IPS-NIHi11 (cell line): ENCODE measurements around the gene PTPRC.
A peak's percentile ranks its signal among the peaks of the same experiment; 100 is the strongest.

Source experiments
- DNase-seq: peaks from one replicate; pipeline ENCODE4 v3.0.0; 2012; ENCODE audit warnings: mixed read lengths, low spot score

PTPRC gene

DNA sequence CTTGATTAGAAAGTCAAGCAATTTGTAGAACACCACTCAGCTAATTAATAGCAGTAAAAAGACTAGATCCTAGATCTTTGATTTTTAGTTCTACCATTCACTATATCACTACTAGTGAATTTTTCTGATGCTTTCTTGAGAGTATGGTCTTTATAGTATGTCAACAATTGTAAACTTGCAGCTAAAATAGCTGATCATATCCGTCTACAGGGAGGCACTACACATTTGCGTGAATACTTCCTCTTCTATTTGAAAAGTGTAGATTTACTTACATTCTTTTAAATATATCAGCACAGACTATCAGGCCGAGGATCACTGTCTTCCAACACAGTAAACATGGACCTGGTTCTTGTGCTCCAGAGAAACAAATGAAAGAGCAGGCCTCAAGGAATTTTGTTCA is 18.6 kb upstream of the PTPRC start:
- DNase-seq: no peak

GRCh38 chr1:198620951-198621824 is 17.7 kb upstream of the PTPRC start:
- peak; percentile 13 for DNase-seq

- DNase-seq: no peak
Observed at GRCh38 chr1:198622001-198622400, 16.8 kb upstream of the PTPRC start.

DNA sequence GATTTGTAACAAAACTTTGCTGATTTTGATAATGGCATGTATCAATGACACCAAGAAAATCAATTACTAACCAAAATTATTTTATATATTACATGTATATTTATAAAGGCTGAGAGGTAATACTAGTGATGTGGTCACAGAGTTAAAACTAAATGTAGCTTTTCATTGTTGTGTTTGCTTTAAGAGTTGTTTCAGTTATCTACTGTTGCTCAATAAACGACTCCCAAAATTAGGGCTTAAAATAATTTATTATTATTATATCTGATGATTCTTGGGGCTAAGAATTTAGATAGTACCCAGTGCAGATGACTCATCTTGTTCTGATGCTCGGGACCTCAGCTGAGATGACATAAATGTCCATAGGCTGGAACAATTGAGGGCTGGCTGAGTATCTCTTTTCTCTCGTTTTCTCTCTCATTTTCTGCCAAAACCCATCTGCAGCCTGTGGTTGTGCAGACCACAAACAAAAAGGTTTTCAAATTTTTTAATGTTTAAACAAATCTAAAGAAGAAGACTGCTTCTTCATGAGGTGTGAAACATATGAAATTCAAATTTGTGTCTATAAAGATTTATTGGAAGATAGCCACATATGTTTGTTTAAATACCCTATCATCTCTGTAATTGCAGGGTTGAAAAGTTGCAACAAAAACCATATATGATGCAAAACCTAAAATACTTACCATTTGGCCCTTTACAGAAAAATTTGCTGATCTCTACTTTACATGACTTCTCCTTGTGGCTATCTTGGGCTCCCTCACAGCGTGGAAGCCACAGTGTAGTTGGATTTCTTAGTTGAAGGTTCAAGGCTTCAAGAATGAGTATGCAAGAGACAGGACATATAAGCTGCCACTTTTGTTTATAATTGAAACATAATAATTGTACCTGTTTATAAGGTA is 14.8 kb upstream of the PTPRC start:
- DNase-seq: no peak

GRCh38 chr1:198624648-198624980 is 14.2 kb upstream of the PTPRC start:
- no peak for DNase-seq

- no peak for DNase-seq
Observed at GRCh38 chr1:198627436-198628066, 11.3 kb upstream of the PTPRC start.

GRCh38 chr1:198628067-198628455 is 10.8 kb upstream of the PTPRC start:
- DNase-seq: no peak

- no peak for DNase-seq
Observed at GRCh38 chr1:198629610-198630009, 9.2 kb upstream of the PTPRC start.

GRCh38 chr1:198630863-198631262 is 8.0 kb upstream of the PTPRC start:
- DNase-seq: no peak

GRCh38 chr1:198631292-198631691 is 7.5 kb upstream of the PTPRC start:
- DNase-seq: no peak

DNA sequence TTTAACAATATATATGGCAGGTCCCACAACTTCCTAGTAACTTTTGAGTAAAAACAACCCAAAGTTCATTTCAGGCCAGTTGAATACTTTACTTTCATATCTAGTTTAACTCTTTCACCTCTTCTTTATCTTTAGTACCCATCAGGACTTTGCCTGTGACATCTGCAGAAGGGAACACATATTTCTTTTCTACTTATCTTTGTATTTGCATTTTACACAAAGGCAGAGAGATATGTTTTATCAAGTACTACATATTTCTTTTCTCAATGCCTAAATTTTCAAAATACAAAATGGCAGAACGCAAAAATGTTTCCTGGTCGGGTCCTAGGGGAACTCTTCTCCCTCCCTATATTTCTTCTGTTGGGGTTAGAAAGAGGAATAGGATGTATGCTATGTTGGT is 6.8 kb upstream of the PTPRC start:
- DNase-seq: no peak

- DNase-seq: no peak
Observed at GRCh38 chr1:198633675-198634121, 5.1 kb upstream of the PTPRC start.

DNA sequence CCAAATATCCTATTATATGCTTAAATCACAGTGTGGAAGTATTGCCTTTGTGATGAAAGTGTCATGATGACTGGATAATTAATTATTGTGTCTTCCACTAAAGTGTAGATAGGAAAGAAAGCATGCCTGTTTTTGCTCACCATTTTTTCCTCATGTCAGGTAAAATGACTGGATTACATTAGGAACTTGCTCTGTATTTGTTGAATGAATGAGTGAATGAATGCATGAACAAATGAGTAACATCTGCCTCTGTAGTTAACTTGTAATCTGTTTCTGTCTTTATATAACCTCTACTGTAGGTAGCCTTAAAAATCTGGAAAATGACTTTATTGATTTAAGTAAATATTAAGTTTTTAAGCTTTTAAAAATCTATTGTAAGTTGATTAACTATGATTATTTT is 2.9 kb upstream of the PTPRC start:
- DNase-seq: no peak

- DNase-seq: no peak
Observed at GRCh38 chr1:198636391-198636790, 2.4 kb upstream of the PTPRC start.

- DNase-seq: no peak
Observed at GRCh38 chr1:198637157-198637556, 1.7 kb upstream of the PTPRC start.

- no peak for DNase-seq
Observed at GRCh38 chr1:198637916-198638437, 863 bp upstream of the PTPRC start.

DNA sequence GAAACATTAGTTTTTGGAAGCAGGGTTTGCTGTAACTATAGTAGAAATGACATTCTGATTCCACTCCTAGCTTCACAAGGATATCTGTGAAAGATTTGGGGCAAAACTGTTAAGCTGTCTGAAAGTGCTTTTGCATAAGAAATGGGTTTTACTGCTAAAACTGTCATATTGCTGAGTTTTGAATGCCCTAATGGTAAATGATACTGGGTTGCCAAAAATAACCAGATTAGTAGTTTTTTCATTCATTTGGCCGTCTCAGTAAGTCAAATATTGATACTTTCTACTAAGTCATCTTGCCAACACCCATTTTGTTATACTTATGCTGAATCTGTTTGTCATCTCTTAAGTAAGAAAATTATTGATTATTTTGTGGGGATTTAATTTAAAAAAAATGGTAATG is 399 bp upstream of the PTPRC start:
- no peak for DNase-seq

DNA sequence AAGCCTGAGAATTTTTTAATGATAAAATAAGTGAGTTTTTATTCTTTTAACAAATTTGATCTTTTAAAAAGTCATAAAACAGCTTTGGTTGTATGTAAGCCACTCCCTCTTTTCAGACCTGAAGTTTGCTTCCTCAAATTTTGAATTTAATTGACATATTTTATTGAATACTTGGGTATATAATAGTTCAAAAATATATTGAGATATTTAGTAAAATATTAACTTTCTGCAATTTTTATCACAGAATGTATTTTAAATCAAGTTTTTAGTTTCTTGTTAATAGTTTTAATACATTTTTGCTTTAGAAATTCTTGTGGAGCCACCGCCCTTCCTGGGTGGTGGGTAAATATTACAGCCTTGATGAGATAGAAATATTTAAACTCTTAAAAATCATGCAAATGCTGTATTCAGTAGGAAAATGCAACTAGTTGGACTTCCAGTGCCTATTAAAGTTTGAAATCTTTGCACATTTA is 867 bp downstream of the PTPRC start:
- no peak for DNase-seq

GRCh38 chr1:198640174-198640573 is 1.3 kb downstream of the PTPRC start:
- no peak for DNase-seq

GRCh38 chr1:198641501-198641900 is 2.7 kb downstream of the PTPRC start:
- no peak for DNase-seq

DNA sequence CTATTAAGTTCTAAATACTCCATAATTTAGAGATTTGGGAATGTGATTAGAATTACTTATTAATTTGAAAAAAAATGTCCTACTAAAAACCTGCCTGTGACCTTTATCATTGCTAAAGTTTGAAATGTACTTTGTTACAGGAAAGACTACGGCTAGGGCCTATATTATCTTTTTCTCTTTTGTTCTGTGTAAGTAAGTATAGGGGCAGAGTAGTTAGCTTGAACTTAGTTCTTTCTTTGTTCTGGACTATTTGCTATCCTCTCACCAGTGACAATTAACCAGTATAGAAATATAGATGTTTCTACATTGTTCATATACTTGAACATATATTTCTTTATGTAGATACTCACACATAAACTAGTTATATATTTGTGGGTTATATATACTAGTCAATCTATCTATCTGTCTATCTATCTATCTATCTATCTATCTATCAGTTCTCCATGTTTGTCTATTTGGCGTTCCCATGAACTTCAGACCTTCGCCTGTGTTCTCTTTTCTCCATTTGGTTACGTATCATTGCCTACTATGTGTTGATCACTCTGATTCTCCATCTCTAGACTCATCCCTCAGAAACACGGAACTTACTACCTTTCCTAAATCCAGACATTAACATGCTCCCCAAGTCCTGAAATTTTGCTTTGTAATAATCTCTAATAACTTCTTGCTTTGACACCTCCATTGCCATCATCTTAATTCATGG is 3.3 kb downstream of the PTPRC start:
- DNase-seq: no peak

- DNase-seq: no peak
Observed at GRCh38 chr1:198642983-198643382, 4.1 kb downstream of the PTPRC start.
